Large intestine (tissue), 3 donors: ENCODE results near the gene ORC5. TPM values are rescaled to one million over a fixed set of nuclear protein-coding genes. Genes with fewer than 3 reads are reported as not detected.
"Not testable (repeated sequence)": the region's sequence is repeated elsewhere in the genome, so short reads cannot be mapped to it uniquely, and the experiment has no call there.

ENCODE experiments used
- DNase-seq, 2 donors: peaks; one replicate each; pipeline versions ENCODE4 v3.0.0 to v3.0.0-alpha.2; 2013
- H3K27ac ChIP-seq: one replicate; pipeline ENCODE4 v1.5.1; 2013; ENCODE audit warnings: low read length
- H3K27me3 ChIP-seq: 2 replicates; pipeline ENCODE4 v1.6.1; 2013; ENCODE audit warnings: low read length; ENCODE audit not compliant: control insufficient read depth, insufficient read depth
- H3K36me3 ChIP-seq: 2 replicates; pipeline ENCODE4 v1.6.1; 2013; ENCODE audit warnings: low read length; ENCODE audit not compliant: control insufficient read depth, insufficient read depth
- H3K4me1 ChIP-seq: one replicate; pipeline ENCODE4 v1.6.1; 2013; ENCODE audit warnings: low read length; ENCODE audit not compliant: control insufficient read depth, insufficient read depth
- H3K4me3 ChIP-seq: one replicate; pipeline ENCODE4 v1.5.1; 2013; ENCODE audit warnings: low read length
- H3K9me3 ChIP-seq: one replicate; pipeline ENCODE4 v1.6.1; 2013; ENCODE audit warnings: mild to moderate bottlenecking, low read depth, low read length, moderate library complexity; ENCODE audit not compliant: control insufficient read depth
- WGBS: methylation state at CpG from one replicate; pipeline ENCODE4 v1.1.5; 2013; ENCODE audit warnings: low lambda C conversion rate; ENCODE audit not compliant: insufficient coverage; 5-methylcytosine and 5-hydroxymethylcytosine counted together
- polyA plus RNA-seq: library from polyadenylated mRNA; unstranded; fragments of 120-200 nt; gene quantifications from one replicate; pipeline ENCODE4 v1.2.1, GENCODE V29; 2013

The ORC5 gene
- polyA plus RNA-seq, 1 donor = 17.4 TPM

DNA sequence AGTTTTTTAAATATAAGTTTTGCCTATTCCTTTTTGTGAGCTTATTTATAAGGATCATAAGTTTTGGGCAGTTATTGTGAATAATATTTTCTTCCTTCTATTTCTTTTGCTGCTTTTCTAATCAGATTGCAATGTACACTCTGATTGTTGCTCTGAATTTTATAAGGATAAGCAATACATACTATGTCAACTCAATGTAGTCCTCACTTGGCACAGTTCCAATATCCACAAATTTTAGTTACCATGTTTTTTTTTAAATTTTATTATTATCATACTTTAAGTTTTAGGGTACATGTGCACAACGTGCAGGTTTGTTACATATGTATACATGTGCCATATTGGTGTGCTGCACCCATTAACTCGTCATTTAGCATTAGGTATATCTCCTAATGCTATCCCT is 27.2 kb upstream of the ORC5 start:
- WGBS = no CpG with 5 or more reads among the region's 2 CpGs
- H3K27me3 ChIP-seq, H3K4me3 ChIP-seq, H3K4me1 ChIP-seq, H3K9me3 ChIP-seq, H3K36me3 ChIP-seq, H3K27ac ChIP-seq, DNase-seq: not testable (repeated sequence)

DNA sequence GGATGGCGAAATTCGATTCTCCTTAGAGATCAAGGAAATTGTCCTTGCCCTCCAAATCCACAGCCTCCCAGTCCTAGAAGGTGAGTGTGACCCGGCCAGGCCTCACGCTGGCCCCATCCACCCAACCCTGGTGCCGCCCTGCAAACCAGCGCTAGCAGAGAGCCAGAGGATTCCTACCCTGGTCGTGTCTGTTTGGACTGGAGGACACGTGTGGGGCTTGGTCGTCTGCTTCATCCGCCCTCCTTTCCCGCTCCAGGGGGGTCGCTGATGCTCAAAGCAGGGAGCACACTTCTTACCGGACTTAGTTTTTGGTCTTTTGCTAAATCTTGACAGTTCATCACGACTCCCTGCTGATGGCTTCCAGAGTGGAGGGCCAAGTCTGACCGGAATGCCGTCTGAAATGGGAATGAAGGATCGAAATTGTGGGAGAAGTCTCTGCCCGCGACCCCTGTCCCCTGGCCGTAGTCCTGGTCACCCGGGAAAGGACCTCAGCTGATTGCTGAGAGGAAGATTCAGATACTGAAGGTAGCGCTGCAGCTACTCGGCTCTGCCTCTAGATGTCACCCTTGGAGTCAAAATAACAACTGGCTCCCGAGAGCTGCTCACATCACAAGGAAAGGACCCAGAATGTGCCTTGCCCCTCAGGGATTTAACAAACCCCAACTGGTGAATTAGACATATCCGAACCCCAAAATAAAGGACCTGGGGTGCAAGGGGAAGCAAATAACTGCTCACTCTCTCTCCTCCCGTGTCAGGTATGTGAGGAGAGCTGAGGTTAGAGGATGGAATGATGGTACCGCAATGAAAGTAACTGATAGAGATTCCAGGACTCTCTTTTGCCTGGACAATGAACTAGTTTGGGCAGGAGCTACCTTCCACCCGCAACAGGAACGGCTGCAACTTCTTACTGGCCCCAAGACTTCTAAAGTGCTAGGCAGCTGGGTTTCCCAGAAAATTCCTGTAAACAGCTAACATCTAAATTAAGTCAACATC is 23.5 kb upstream of the ORC5 start:
- H3K27ac ChIP-seq = no peak overlapping the region
- no peaks in the 10 kb centered on the region for H3K9me3 ChIP-seq
- no CpG with 5 or more reads among the region's 29 CpGs for WGBS

DNA sequence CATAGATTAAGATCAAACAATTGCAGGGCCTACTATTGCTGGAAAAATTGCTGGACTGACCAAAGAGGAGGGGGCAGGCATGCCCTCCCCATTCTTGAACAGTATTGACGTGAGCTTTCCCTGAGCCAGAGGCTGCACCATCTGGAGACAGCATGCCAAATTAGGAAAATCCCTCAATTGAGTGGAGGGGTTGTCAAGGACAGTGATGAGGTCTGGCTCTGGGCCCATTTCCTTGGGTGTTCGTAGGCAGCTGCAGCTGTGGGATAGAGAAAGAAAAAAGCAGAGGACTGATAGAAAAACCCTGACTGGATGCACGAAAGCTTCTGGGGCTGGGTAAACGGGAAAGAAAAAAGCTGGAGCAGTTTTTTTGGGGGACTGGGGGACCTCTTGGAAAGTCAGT is 22.8 kb upstream of the ORC5 start:
- no peak overlapping the region for H3K27ac ChIP-seq
- no peaks in the 10 kb centered on the region for H3K36me3 ChIP-seq
- 72% methylated on average over 3 of the region's 4 CpGs for WGBS
- H3K4me1 ChIP-seq = no peaks in the 10 kb centered on the region
- H3K9me3 ChIP-seq = no peaks in the 10 kb centered on the region
- peak; percentile 8 to 23 for DNase-seq
- H3K4me3 ChIP-seq = no peak overlapping the region
- peaks cover 6% of the 10 kb centered on the region for H3K27me3 ChIP-seq

More for the DNA sequence above, 23.5 kb upstream of the ORC5 start:
- DNase-seq = peak; percentile 19 to 31
- Histone ChIP-seq H3K27me3 (peaks cover 6% of the 10 kb centered on the region), H3K36me3 (no peaks in the 10 kb centered on the region), H3K4me3 (no peak overlapping the region), H3K4me1 (no peaks in the 10 kb centered on the region)

DNA sequence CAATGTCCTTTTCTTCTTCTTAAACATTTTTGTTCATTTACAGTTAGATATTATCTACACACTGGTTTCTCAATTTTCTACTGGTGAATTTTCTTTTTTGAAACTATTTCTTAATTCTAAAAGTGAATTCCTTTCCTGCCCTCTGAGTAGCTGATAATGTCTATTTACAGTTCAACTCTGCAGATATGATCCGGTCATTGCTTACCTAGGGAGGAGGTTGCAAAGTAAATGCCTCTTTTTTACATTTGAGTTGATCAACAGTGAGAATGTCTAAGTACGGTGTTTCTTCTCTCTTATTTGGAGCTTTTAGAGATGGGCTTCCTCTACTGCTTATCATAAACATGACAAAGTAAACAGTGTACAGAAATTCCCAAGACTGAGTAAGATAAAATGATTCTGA is 20.6 kb upstream of the ORC5 start:
- DNase-seq = no peak
- no CpG with 5 or more reads among the region's 2 CpGs for WGBS
- H3K36me3 ChIP-seq = no peaks in the 10 kb centered on the region
- H3K4me3 ChIP-seq = no peak overlapping the region
- no peaks in the 10 kb centered on the region for H3K9me3 ChIP-seq
- no peak overlapping the region for H3K27ac ChIP-seq
- no peaks in the 10 kb centered on the region for H3K4me1 ChIP-seq
- H3K27me3 ChIP-seq = peaks cover 6% of the 10 kb centered on the region

DNA sequence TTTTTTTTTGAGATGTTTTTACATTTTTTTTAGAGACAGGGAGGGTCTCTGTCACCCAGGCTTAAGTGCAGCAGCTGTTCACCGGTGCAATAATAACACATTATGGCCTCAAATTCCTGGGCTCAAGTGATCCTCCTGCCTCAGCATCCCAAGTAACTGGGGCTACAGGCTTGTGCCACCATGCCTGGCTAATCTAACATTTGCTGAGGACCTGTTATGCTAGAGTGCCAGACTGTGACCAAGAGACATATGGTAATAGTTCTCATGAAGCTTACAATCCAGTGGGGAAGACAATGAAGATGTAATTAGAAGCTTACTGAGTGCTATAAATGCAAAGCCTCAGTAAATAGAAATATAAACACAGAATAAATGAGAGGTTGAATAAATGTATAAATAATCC is 17.6 kb upstream of the ORC5 start:
- DNase-seq = no peak
- Histone ChIP-seq H3K27ac (no peak overlapping the region), H3K27me3 (no peaks in the 10 kb centered on the region), H3K4me3 (no peak overlapping the region), H3K36me3 (no peaks in the 10 kb centered on the region), H3K4me1 (no peaks in the 10 kb centered on the region), H3K9me3 (no peaks in the 10 kb centered on the region)
- WGBS = no CpG with 5 or more reads among the region's 1 CpG

DNA sequence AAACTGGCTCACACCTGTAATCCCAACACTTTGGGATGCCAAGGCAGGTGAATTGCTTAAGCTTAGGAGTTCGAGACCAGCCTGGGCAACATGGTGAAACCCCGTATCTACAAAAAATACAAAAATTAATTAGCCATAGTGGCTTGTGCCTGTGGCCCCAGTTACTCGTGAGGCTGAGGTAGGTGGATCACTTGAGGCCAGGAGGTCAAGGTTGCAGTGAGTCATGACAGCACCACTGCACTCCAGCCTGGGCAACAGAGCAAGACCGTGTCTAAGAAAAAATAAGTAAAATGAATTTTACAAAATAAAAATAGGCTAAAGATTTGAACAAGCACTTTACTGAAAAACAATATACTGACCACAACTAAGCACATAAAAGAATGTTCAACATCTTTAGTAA is 9.8 kb upstream of the ORC5 start:
- no peaks in the 10 kb centered on the region for H3K9me3 ChIP-seq
- no CpG with 5 or more reads among the region's 4 CpGs for WGBS

DNA sequence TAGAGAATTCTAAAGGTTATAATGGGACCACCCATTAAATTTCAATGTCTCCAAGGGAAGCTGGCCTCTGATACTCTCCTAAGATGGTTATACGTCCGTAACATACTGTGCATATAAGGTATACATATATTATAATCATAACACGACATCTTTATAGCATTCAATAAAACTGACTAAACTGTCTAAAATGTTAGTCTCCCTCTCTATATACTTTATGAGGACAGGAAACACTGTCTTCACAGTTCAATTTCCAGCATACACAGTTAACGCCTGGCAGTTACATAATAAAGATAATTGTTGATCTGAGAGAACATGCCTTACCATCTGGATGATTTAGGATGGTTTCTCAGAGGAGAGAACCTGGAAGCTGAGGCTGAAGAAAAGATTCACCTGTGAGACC is 1.2 kb upstream of the ORC5 start:
- WGBS = no CpG with 5 or more reads among the region's 4 CpGs
- no peak for DNase-seq
- Histone ChIP-seq H3K9me3 (no peaks in the 10 kb centered on the region), H3K4me3 (no peak overlapping the region), H3K27me3 (no peaks in the 10 kb centered on the region), H3K36me3 (no peaks in the 10 kb centered on the region), H3K4me1 (no peaks in the 10 kb centered on the region), H3K27ac (no peak overlapping the region)

More for the DNA sequence above, 9.8 kb upstream of the ORC5 start:
- no peak overlapping the region for H3K4me3 ChIP-seq
- no peak for DNase-seq
- no peak overlapping the region for H3K27ac ChIP-seq
- peaks cover 2% of the 10 kb centered on the region for H3K27me3 ChIP-seq
- H3K4me1 ChIP-seq = no peaks in the 10 kb centered on the region
- H3K36me3 ChIP-seq = no peaks in the 10 kb centered on the region

DNA sequence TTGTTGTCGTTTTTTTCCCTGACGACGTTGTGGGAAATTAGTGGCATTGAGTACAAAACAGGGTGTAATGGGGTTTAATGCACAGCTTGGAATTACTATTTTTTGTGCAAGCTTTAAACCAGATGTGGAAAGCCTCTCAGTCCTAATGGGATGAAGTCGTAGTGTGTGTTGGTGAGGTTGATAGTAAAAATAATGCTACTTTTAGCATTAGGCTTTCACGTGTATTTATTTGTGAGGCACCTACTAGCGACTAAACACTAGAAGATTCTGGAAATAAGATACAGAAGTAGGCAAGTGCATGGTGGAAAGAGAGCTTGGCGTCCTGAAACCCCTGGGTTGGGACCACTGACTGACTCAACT is 588 bp upstream of the ORC5 start:
- 0% methylated on average over 2 of the region's 7 CpGs for WGBS
- Histone ChIP-seq H3K9me3 (no peaks in the 10 kb centered on the region), H3K27ac (peak overlapping the region; percentile 71), H3K4me1 (no peaks in the 10 kb centered on the region), H3K36me3 (peaks cover 3% of the 10 kb centered on the region), H3K27me3 (no peaks in the 10 kb centered on the region), H3K4me3 (peak overlapping the region; percentile 94)
- no peak for DNase-seq

DNA sequence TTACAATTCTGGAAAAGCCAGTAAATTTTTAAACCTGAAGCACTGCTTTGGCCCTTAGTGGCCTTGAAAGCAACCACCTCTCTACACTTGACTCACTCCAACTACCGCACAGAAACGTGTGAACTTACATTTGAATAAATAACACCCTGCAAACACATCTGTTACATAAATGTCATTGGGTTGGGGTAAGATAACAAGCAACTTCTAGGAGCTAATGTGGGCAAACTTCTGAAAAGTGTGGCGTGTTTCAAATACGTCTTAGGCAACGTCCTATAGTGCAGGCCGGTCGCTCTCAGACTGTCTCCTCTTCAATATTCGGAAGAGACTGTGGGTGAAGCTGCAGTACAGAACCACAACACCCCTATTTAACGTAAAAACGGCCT is 474 bp downstream of the ORC5 start:
- Histone ChIP-seq H3K27ac (peak overlapping the region; percentile 71), H3K27me3 (no peaks in the 10 kb centered on the region), H3K4me1 (no peaks in the 10 kb centered on the region), H3K4me3 (peak overlapping the region; percentile 94), H3K9me3 (no peaks in the 10 kb centered on the region), H3K36me3 (peaks cover 13% of the 10 kb centered on the region)
- no peak for DNase-seq
- WGBS = no CpG with 5 or more reads among the region's 10 CpGs

DNA sequence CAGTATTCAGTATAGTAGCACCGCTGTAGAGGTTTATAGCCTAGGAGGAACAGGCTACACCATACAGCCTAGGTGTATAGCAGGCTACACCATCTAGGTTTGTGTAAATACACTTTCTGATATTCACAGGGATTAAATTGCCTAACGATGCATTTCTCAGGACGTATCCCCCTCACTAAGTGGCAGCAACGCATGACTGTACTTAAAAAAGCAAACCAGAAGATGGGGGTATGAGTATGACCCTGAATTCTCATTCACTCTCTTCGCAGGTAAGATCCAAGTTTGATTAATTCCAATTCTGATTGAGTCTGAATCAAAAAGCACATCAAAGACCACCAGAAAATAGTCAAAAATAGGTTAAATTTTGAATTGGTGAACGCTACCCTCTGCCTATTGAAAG is 972 bp downstream of the ORC5 start:
- Histone ChIP-seq H3K4me1 (no peaks in the 10 kb centered on the region), H3K4me3 (peak overlapping the region; percentile 94), H3K27ac (no peak overlapping the region), H3K27me3 (no peaks in the 10 kb centered on the region), H3K9me3 (no peaks in the 10 kb centered on the region), H3K36me3 (peaks cover 14% of the 10 kb centered on the region)
- WGBS = 18% methylated on average over 2 of the region's 6 CpGs
- peak in 1 of 2 donors; percentile 11 for DNase-seq
